K562 (cell line): Measurements from ENCODE around the gene FBXO4. TPM values are rescaled to one million over a fixed set of nuclear protein-coding genes. Genes with fewer than 3 reads are reported as not detected.

Source experiments
- ATF7 ChIP-seq: fragments of 450-650 bp; IDR thresholded peaks from 2 replicates; pipeline ENCODE4 v1.7.1; 2014; ENCODE audit warnings: mild to moderate bottlenecking, moderate library complexity
- CCAR2 ChIP-seq: fragments of 200-400 bp; formaldehyde crosslinking; IDR thresholded peaks from 2 replicates; pipeline ENCODE4 v1.6.1; 2017; ENCODE audit warnings: mild to moderate bottlenecking, low read depth, low read length
- CREBBP ChIP-seq: IDR thresholded peaks from one replicate; pipeline ENCODE4 v1.6.1; 2012; ENCODE audit warnings: low read depth, mild to moderate bottlenecking, control low read depth, inconsistent platforms, low read length
- DMBX1 ChIP-seq: fragments of 250-450 bp; sonication (Bioruptor Pico); IDR thresholded peaks from 2 replicates; pipeline ENCODE4 v1.8.0; 2022; ENCODE audit warnings: inconsistent platforms, mild to moderate bottlenecking, moderate library complexity, borderline replicate concordance
- E2F3 ChIP-seq: fragments of 250-450 bp; sonication (Bioruptor Pico); IDR thresholded peaks from 2 replicates; pipeline ENCODE4 v1.4.0; 2020; ENCODE audit warnings: mild to moderate bottlenecking
- ELK3 ChIP-seq: fragments of 450-650 bp; formaldehyde crosslinking; IDR thresholded peaks from 2 replicates; pipeline ENCODE4 v1.4.0; 2020; ENCODE audit warnings: mild to moderate bottlenecking
- FOXA1 ChIP-seq: fragments of 450-650 bp; IDR thresholded peaks from 2 replicates; pipeline ENCODE4 v1.6.1; 2016; ENCODE audit warnings: mild to moderate bottlenecking, borderline replicate concordance
- HDAC2 ChIP-seq: fragments of 450-650 bp; IDR thresholded peaks from 2 replicates; pipeline ENCODE4 v1.6.1; 2016; ENCODE audit warnings: mild to moderate bottlenecking
- HOXB6 ChIP-seq: fragments of 250-450 bp; sonication (Bioruptor Pico); IDR thresholded peaks from 2 replicates; pipeline ENCODE4 v1.5.1; 2022; ENCODE audit warnings: mild to moderate bottlenecking, borderline replicate concordance
- IFI16 ChIP-seq: fragments of 250-450 bp; sonication (Bioruptor Pico); IDR thresholded peaks from 2 replicates; pipeline ENCODE4 v2.1.2; 2022; ENCODE audit warnings: mild to moderate bottlenecking, inconsistent platforms
- MBD1 ChIP-seq: fragments of 250-450 bp; sonication (Bioruptor Pico); IDR thresholded peaks from 2 replicates; pipeline ENCODE4 v1.8.0; 2022; ENCODE audit warnings: inconsistent platforms
- NFATC3 ChIP-seq: fragments of 450-650 bp; IDR thresholded peaks from 2 replicates; pipeline ENCODE4 v1.6.1; 2017; ENCODE audit warnings: mild to moderate bottlenecking
- NKRF ChIP-seq: fragments of 450-650 bp; IDR thresholded peaks from 2 replicates; pipeline ENCODE4 v1.6.1; 2016; ENCODE audit warnings: borderline replicate concordance
- NONO ChIP-seq, 2 experiments: fragments of 200-400 bp in 1 of 2; fragments of 450-650 bp in 1 of 2; formaldehyde crosslinking in 1 of 2; IDR thresholded peaks; 2 replicates each; pipeline ENCODE4 v1.6.1; 2017; ENCODE audit warnings: low read depth in 2 of 2, mild to moderate bottlenecking in 2 of 2, moderate library complexity in 2 of 2, low read length in 1 of 2
- RUNX1 ChIP-seq: sonication (generic); IDR thresholded peaks from 2 replicates; pipeline ENCODE4 v1.6.1; 2016; ENCODE audit warnings: antibody characterized with exemption, low read depth
- SIRT6 ChIP-seq: IDR thresholded peaks from one replicate; pipeline ENCODE4 v1.6.1; 2012; ENCODE audit warnings: low read depth, mild to moderate bottlenecking, control low read depth, inconsistent platforms, low read length, moderate library complexity
- SIX5 ChIP-seq, 2 experiments: IDR thresholded peaks; 2 replicates each; pipeline ENCODE4 v1.6.1; 2011; ENCODE audit warnings: low read length in 2 of 2, borderline replicate concordance in 1 of 2, low read depth in 1 of 2, mild to moderate bottlenecking in 1 of 2, moderate library complexity in 1 of 2; ENCODE audit not compliant: insufficient read depth in 1 of 2
- SLC30A9 ChIP-seq: fragments of 250-450 bp; sonication (Bioruptor Pico); IDR thresholded peaks from 2 replicates; pipeline ENCODE4 v1.8.0; 2022; ENCODE audit warnings: mild to moderate bottlenecking, moderate library complexity
- STAT5B ChIP-seq: fragments of 250-450 bp; sonication (Bioruptor Pico); IDR thresholded peaks from 2 replicates; pipeline ENCODE4 v1.8.0; 2021; ENCODE audit warnings: mild to moderate bottlenecking, inconsistent platforms
- TCF7 ChIP-seq: sonication (generic); IDR thresholded peaks from 2 replicates; pipeline ENCODE4 v1.6.1; 2016; ENCODE audit warnings: antibody characterized with exemption, borderline replicate concordance
- TFAM ChIP-seq: fragments of 250-450 bp; sonication (Bioruptor Pico); conservative IDR thresholded peaks from 2 replicates; pipeline ENCODE4 v1.5.0; 2021; ENCODE audit warnings: mild to moderate bottlenecking, moderate library complexity
- ZKSCAN3 ChIP-seq: fragments of 250-450 bp; sonication (Bioruptor Pico); IDR thresholded peaks from 2 replicates; pipeline ENCODE4 v1.4.0; 2020
- ZNF174 ChIP-seq: fragments of 250-450 bp; sonication (Bioruptor Pico); IDR thresholded peaks from 2 replicates; pipeline ENCODE4 v1.4.0; 2020; ENCODE audit warnings: mild to moderate bottlenecking
- ZNF23 ChIP-seq: fragments of 250-450 bp; sonication (Bioruptor Pico); IDR thresholded peaks from 2 replicates; pipeline ENCODE4 v1.4.0; 2020; ENCODE audit warnings: mild to moderate bottlenecking
- ZNF3 ChIP-seq: fragments of 250-450 bp; sonication (Bioruptor Pico); IDR thresholded peaks from 2 replicates; pipeline ENCODE4 v1.5.0; 2021; ENCODE audit warnings: mild to moderate bottlenecking, moderate library complexity
- ZNF311 ChIP-seq: fragments of 250-450 bp; sonication (Bioruptor Pico); IDR thresholded peaks from 2 replicates; pipeline ENCODE4 v1.4.0; 2020; ENCODE audit warnings: mild to moderate bottlenecking, moderate library complexity
- ZNF583 ChIP-seq: fragments of 250-450 bp; sonication (Bioruptor Pico); IDR thresholded peaks from 2 replicates; pipeline ENCODE4 v1.4.0; 2020
- polyA plus RNA-seq, 8 experiments: library from polyadenylated mRNA; depleted of rRNA in 4 of 8; stranded (reverse) in 5 of 8; unstranded in 3 of 8; fragments of >200 nt; fragmentation: Nextera tagmentation in 2 of 8; fragmentation: Illumina TruSeq in 1 of 8; extraction: Ambion mirVana in 2 of 8; extraction: Trizol in 1 of 8; gene quantifications; 2 replicates each; pipeline versions ENCODE4 v1.2.1 to v1.2.3, GENCODE V29; 2011 to 2014; ENCODE audit warnings: inconsistent platforms in 1 of 8, missing spikeins in 1 of 8
- total RNA-seq, 7 experiments: library from RNA; depleted of rRNA in 6 of 7; stranded (reverse); fragments of >200 nt in 6 of 7; fragmentation: Illumina TruSeq in 2 of 7; extraction: Trizol in 2 of 7; gene quantifications; 2 replicates each; pipeline versions ENCODE4 v1.2.1 to v1.2.3, GENCODE V29; 2011 to 2021; ENCODE audit warnings: low replicate concordance in 1 of 7

FBXO4 gene
- total and polyA plus RNA-seq, 9 of the 15 experiments (the other 6 are each of a cell fraction or from before 2014, with no cell fraction given) = 5.9 to 33.4 (median 19.6) TPM

GRCh38 chr5:41924872-41925554 is at the start of gene FBXO4 (continued):
- TF ChIP-seq SIX5 (IDR thresholded peaks at IDR 0.05; ENCODE audit: borderline replicate concordance in 1 of 2, insufficient read depth in 1 of 2, low read depth in 1 of 2, low read length in 2 of 2) = peak in 1 of 2 experiments; percentile 16; a peak in 1 of 4 replicates
- TF ChIP-seq MBD1 (CRISPR knock-in tag) = no peak
- peak; percentile 14; the same call in 1 of the 2 replicates for TF ChIP-seq ZNF23 (CRISPR knock-in tag)
- peak; percentile 86 for TF ChIP-seq ATF7
- no peak for TF ChIP-seq CCAR2
- no peak for TF ChIP-seq ZNF3
- peak; percentile 97 for TF ChIP-seq E2F3 (CRISPR knock-in tag)
- no peak for TF ChIP-seq STAT5B
- TF ChIP-seq NONO (IDR thresholded peaks at IDR 0.05; ENCODE audit: low read depth in 2 of 2, low read length in 1 of 2) = peak; percentile 88 to 89
- no peak for TF ChIP-seq ZNF174
- TF ChIP-seq TFAM = no peak
- no peak for TF ChIP-seq NKRF
- no peak for TF ChIP-seq SLC30A9 (CRISPR knock-in tag)
- TF ChIP-seq ZNF583 = no peak
- TF ChIP-seq NFATC3 = no peak
- no peak for TF ChIP-seq ELK3 (CRISPR knock-in tag)
- TF ChIP-seq ZNF311 (CRISPR knock-in tag) = no peak
- 0 out of 2 replicates have a peak, but pooled peaks have one; percentile 63 for TF ChIP-seq RUNX1
- TF ChIP-seq IFI16 = no peak
- no peak for TF ChIP-seq SIRT6
- peak; percentile 76 for TF ChIP-seq HDAC2
- TF ChIP-seq TCF7 = peak; percentile 77; the same call in 1 of the 2 replicates
- TF ChIP-seq CREBBP = no peak
- TF ChIP-seq HOXB6 (CRISPR knock-in tag) = no peak
- TF ChIP-seq FOXA1 = no peak
- TF ChIP-seq DMBX1 (CRISPR knock-in tag) = peak; percentile 73
- TF ChIP-seq ZKSCAN3 (CRISPR knock-in tag) = no peak
